GM23338 (cell line): ENCODE results near the gene ONECUT3. TPM values are rescaled to one million over a fixed set of nuclear protein-coding genes. Genes with fewer than 3 reads are reported as not detected.

Experiments used
- ATAC-seq: fragments of 200-7000 bp; cut with Tn5 transposase; 3 replicates; pipeline ENCODE4 v1.9.1; 2020
- DNase-seq: peaks from one replicate; pipeline ENCODE4 v3.0.0-alpha.2; 2015; ENCODE audit warnings: low spot score
- H2AFZ ChIP-seq: fragments of 200-600 bp; sonication (generic); 2 replicates; pipeline ENCODE4 v1.8.0; 2016; ENCODE audit warnings: antibody characterized with exemption, mild to moderate bottlenecking, moderate library complexity
- H3F3A ChIP-seq: fragments of 200-600 bp; sonication (generic); replicated peaks from 2 replicates; pipeline ENCODE4 v1.8.0; 2017; ENCODE audit warnings: antibody characterized with exemption, mixed run types, low read depth
- H3K27ac ChIP-seq: fragments of 200-600 bp; sonication (generic); 2 replicates; pipeline ENCODE4 v1.6.1; 2016; ENCODE audit warnings: low read depth
- H3K27me3 ChIP-seq: fragments of 200-600 bp; sonication (generic); 2 replicates; pipeline ENCODE4 v1.8.0; 2016; ENCODE audit warnings: mild to moderate bottlenecking, mixed run types, moderate library complexity; ENCODE audit not compliant: insufficient read depth
- H3K36me3 ChIP-seq: fragments of 200-600 bp; sonication (generic); 2 replicates; pipeline ENCODE4 v1.8.0; 2016; ENCODE audit warnings: mild to moderate bottlenecking; ENCODE audit not compliant: insufficient read depth
- H3K4me1 ChIP-seq: fragments of 200-600 bp; sonication (generic); 2 replicates; pipeline ENCODE4 v1.8.0; 2016; ENCODE audit warnings: mild to moderate bottlenecking, moderate library complexity; ENCODE audit not compliant: insufficient read depth
- H3K4me2 ChIP-seq: fragments of 200-600 bp; sonication (generic); 2 replicates; pipeline ENCODE4 v1.7.1; 2017; ENCODE audit warnings: mixed run types
- H3K4me3 ChIP-seq: fragments of 200-600 bp; sonication (generic); 2 replicates; pipeline ENCODE4 v1.6.1; 2016; ENCODE audit warnings: mixed run types
- H3K79me2 ChIP-seq: fragments of 200-600 bp; sonication (generic); replicated peaks from 2 replicates; pipeline ENCODE4 v1.8.0; 2017; ENCODE audit warnings: mild to moderate bottlenecking; ENCODE audit not compliant: insufficient read depth
- H3K9me2 ChIP-seq: fragments of 200-600 bp; sonication (generic); 2 replicates; pipeline ENCODE4 v1.8.0; 2017; ENCODE audit not compliant: insufficient read depth
- H4K20me1 ChIP-seq: fragments of 200-600 bp; sonication (generic); replicated peaks from 2 replicates; pipeline ENCODE4 v1.8.0; 2017; ENCODE audit warnings: mild to moderate bottlenecking; ENCODE audit not compliant: insufficient read depth
- H3K27ac Mint-ChIP-seq: 2 replicates; pipeline ENCODE4 v1.8.0; 2020; ENCODE audit warnings: inconsistent platforms, mild to moderate bottlenecking, moderate library complexity, mixed read lengths
- H3K27me3 Mint-ChIP-seq: 3 replicates; pipeline ENCODE4 v1.8.0; 2022; ENCODE audit warnings: low read depth, mild to moderate bottlenecking, moderate library complexity, mixed read lengths, inconsistent platforms; ENCODE audit not compliant: insufficient read depth, poor library complexity
- H3K36me3 Mint-ChIP-seq: 3 replicates; pipeline ENCODE4 v1.8.0; 2021; ENCODE audit warnings: low read depth, mild to moderate bottlenecking, inconsistent platforms, moderate library complexity, mixed read lengths
- H3K4me1 Mint-ChIP-seq: 3 replicates; pipeline ENCODE4 v1.8.0; 2020; ENCODE audit warnings: mild to moderate bottlenecking, inconsistent platforms, mixed read lengths
- H3K4me3 Mint-ChIP-seq: 3 replicates; pipeline ENCODE4 v1.8.0; 2021; ENCODE audit warnings: moderate library complexity, mild to moderate bottlenecking, inconsistent platforms, mixed read lengths
- H3K9me3 Mint-ChIP-seq: 3 replicates; pipeline ENCODE4 v1.8.0; 2020; ENCODE audit warnings: moderate library complexity, mild to moderate bottlenecking, inconsistent platforms, mixed read lengths
- CTCF ChIP-seq, 2 experiments: fragments of 200-600 bp in 1 of 2; sonication (generic) in 1 of 2; conservative IDR thresholded peaks; 2 replicates each; pipeline versions ENCODE4 v1.5.1 to v1.6.1; 2016 to 2017; ENCODE audit warnings: antibody characterized with exemption in 2 of 2, low read depth in 2 of 2, mild to moderate bottlenecking in 2 of 2, moderate library complexity in 1 of 2
- JUNB ChIP-seq: IDR thresholded peaks from one replicate; pipeline ENCODE4 v1.6.1; 2016; ENCODE audit warnings: antibody characterized with exemption; ENCODE audit not compliant: unreplicated experiment
- POLR2AphosphoS5 ChIP-seq: IDR thresholded peaks from 2 replicates; pipeline ENCODE4 v1.6.1; 2016; ENCODE audit warnings: antibody characterized with exemption, low read depth
- polyA plus RNA-seq: library from polyadenylated mRNA; unstranded; fragments of >200 nt; fragmentation: Nextera tagmentation; extraction: Ambion mirVana; gene quantifications from 2 replicates; pipeline ENCODE4 v1.2.1, GENCODE V29; 2016
- total RNA-seq: library from RNA; depleted of rRNA; stranded (reverse); fragments of >200 nt; shearing (Covaris generic); gene quantifications from 2 replicates; pipeline ENCODE4 v1.2.3, GENCODE V29; 2014
- TF ChIP-seq, protein P1 (sequence below): fragments of 250-450 bp; sonication (Bioruptor Pico); IDR thresholded peaks from 2 replicates; pipeline ENCODE4 v1.5.0; 2020; ENCODE audit warnings: mild to moderate bottlenecking, moderate library complexity

Gene ONECUT3
- total and polyA plus RNA-seq, 2 experiments from 2014 or later = not detected

- peak; percentile 77 for ATAC-seq
- H3K36me3 Mint-ChIP-seq = no peaks in the 10 kb centered on the region
- H3K27ac ChIP-seq = no peak overlapping the region
Measured at GRCh38 chr19:1768248-1768647, 14.9 kb downstream of the ONECUT3 start.

GRCh38 chr19:1768918-1769644 is 15.8 kb downstream of the ONECUT3 start:
- H2AFZ ChIP-seq = no peak overlapping the region
- no peaks in the 10 kb centered on the region for H3K36me3 ChIP-seq
- ATAC-seq (no peak), DNase-seq (no peak)
- Mint-ChIP-seq H3K4me1 (peaks cover 3% of the 10 kb centered on the region; the same call in 1 of the 3 replicates), H3K27me3 (peaks cover 81% of the 10 kb centered on the region), H3K4me3 (no peak overlapping the region), H3K9me3 (peaks cover 25% of the 10 kb centered on the region), H3K27ac (no peak overlapping the region), H3K36me3 (no peaks in the 10 kb centered on the region)
- peak overlapping the region; percentile 32; the same call in 1 of the 2 replicates for H3K4me3 ChIP-seq
- H3K27me3 ChIP-seq = peaks cover 98% of the 10 kb centered on the region
- peaks cover 16% of the 10 kb centered on the region for H3K4me1 ChIP-seq
- TF ChIP-seq POLR2AphosphoS5 = no peak
- TF ChIP-seq, protein P1, sequence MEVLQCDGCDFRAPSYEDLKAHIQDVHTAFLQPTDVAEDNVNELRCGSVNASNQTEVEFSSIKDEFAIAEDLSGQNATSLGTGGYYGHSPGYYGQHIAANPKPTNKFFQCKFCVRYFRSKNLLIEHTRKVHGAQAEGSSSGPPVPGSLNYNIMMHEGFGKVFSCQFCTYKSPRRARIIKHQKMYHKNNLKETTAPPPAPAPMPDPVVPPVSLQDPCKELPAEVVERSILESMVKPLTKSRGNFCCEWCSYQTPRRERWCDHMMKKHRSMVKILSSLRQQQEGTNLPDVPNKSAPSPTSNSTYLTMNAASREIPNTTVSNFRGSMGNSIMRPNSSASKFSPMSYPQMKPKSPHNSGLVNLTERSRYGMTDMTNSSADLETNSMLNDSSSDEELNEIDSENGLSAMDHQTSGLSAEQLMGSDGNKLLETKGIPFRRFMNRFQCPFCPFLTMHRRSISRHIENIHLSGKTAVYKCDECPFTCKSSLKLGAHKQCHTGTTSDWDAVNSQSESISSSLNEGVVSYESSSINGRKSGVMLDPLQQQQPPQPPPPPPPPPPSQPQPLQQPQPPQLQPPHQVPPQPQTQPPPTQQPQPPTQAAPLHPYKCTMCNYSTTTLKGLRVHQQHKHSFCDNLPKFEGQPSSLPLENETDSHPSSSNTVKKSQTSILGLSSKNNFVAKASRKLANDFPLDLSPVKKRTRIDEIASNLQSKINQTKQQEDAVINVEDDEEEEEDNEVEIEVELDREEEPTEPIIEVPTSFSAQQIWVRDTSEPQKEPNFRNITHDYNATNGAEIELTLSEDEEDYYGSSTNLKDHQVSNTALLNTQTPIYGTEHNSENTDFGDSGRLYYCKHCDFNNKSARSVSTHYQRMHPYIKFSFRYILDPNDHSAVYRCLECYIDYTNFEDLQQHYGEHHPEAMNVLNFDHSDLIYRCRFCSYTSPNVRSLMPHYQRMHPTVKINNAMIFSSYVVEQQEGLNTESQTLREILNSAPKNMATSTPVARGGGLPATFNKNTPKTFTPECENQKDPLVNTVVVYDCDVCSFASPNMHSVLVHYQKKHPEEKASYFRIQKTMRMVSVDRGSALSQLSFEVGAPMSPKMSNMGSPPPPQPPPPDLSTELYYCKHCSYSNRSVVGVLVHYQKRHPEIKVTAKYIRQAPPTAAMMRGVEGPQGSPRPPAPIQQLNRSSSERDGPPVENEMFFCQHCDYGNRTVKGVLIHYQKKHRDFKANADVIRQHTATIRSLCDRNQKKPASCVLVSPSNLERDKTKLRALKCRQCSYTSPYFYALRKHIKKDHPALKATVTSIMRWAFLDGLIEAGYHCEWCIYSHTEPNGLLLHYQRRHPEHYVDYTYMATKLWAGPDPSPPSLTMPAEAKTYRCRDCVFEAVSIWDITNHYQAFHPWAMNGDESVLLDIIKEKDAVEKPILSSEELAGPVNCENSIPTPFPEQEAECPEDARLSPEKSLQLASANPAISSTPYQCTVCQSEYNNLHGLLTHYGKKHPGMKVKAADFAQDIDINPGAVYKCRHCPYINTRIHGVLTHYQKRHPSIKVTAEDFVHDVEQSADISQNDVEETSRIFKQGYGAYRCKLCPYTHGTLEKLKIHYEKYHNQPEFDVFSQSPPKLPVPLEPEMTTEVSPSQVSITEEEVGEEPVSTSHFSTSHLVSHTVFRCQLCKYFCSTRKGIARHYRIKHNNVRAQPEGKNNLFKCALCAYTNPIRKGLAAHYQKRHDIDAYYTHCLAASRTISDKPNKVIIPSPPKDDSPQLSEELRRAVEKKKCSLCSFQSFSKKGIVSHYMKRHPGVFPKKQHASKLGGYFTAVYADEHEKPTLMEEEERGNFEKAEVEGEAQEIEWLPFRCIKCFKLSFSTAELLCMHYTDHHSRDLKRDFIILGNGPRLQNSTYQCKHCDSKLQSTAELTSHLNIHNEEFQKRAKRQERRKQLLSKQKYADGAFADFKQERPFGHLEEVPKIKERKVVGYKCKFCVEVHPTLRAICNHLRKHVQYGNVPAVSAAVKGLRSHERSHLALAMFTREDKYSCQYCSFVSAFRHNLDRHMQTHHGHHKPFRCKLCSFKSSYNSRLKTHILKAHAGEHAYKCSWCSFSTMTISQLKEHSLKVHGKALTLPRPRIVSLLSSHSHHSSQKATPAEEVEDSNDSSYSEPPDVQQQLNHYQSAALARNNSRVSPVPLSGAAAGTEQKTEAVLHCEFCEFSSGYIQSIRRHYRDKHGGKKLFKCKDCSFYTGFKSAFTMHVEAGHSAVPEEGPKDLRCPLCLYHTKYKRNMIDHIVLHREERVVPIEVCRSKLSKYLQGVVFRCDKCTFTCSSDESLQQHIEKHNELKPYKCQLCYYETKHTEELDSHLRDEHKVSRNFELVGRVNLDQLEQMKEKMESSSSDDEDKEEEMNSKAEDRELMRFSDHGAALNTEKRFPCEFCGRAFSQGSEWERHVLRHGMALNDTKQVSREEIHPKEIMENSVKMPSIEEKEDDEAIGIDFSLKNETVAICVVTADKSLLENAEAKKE (CRISPR knock-in tag) = peak; percentile 14; the same call in 1 of the 2 replicates
- H3F3A ChIP-seq = no peaks in the 10 kb centered on the region
- H3K79me2 ChIP-seq = no peaks in the 10 kb centered on the region
- no peaks in the 10 kb centered on the region for H3K9me2 ChIP-seq
- no peaks in the 10 kb centered on the region for H4K20me1 ChIP-seq
- peak overlapping the region; percentile 48; the same call in 1 of the 2 replicates for H3K4me2 ChIP-seq
- no peak overlapping the region for H3K27ac ChIP-seq

More at GRCh38 chr19:1768248-1768647, 14.9 kb downstream of the ONECUT3 start:
- H3K4me1 ChIP-seq = peaks cover 16% of the 10 kb centered on the region
- H3K79me2 ChIP-seq = no peaks in the 10 kb centered on the region
- no peak overlapping the region for H2AFZ ChIP-seq
- H3K27me3 ChIP-seq = peaks cover 98% of the 10 kb centered on the region
- peak; percentile 93 for DNase-seq
- peaks cover 3% of the 10 kb centered on the region; the same call in 1 of the 2 replicates for H4K20me1 ChIP-seq
- no peak overlapping the region for H3K27ac Mint-ChIP-seq
- H3K9me2 ChIP-seq = no peaks in the 10 kb centered on the region
- peaks cover 81% of the 10 kb centered on the region for H3K27me3 Mint-ChIP-seq
- H3K4me3 ChIP-seq = 0 out of 2 replicates have a peak overlapping the region, but pooled peaks have one; percentile 12
- no peak for TF ChIP-seq JUNB
- TF ChIP-seq CTCF (conservative IDR thresholded peaks at IDR 0.05; ENCODE audit: low read depth in 2 of 2) = peak; percentile 64 to 84
- H3K4me2 ChIP-seq = no peak overlapping the region; the same call in 1 of the 2 replicates
- no peaks in the 10 kb centered on the region for H3K36me3 ChIP-seq
- H3K4me1 Mint-ChIP-seq = peaks cover 6% of the 10 kb centered on the region; the same call in 1 of the 3 replicates
- peaks cover 30% of the 10 kb centered on the region for H3K9me3 Mint-ChIP-seq
- no peak overlapping the region for H3K4me3 Mint-ChIP-seq
- 0 out of 2 replicates have a peak, but pooled peaks cover 2% of the 10 kb centered on the region for H3F3A ChIP-seq
